Colon (tissue), 2 donors: ENCODE data around the gene MTRFR.
"Not testable (repeated sequence)": the region's sequence is repeated elsewhere in the genome, so short reads cannot be mapped to it uniquely, and the experiment has no call there.

Source experiments
- FAIRE-seq: peaks from 2 replicates; lab custom pipeline; 2012; peaks lifted over from hg19 to GRCh38; lab: Jason Lieb, UNC
- donor health status: control.
- donor health status: control.

MTRFR gene

DNA sequence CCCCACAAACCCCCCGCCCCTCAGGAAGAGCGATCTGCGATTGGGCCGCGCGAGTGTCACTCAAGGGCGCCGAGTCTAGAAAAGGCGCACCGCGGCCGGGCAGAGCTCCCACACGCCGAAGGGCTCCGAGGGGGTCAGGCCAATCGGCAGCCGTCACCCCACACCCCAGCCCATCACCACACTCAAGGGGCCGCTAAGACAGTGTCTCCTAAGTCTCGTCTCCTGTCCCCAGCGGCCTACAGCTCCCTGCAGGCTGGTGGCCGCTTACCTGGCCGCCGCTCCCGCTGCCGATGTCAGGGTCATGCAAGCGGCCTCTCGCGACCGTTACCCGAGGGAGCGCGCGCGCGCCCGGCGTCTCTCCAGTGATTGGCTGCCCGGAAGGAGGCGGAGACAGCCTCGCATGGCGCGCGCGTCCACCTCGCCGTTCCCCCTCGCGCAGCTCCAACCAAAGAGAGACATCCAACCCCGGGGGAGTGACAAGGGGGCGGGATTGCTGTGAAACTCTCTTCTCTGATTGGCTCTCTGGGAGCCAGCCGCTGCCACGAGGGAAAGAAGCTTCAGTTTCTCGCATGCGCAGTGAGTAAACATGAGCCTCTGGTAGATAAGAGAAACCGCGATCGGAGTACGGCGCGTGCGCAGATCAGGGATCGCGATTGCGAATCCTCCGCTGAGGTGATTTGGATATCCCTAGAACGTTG, at the start of gene MTRFR, which contains the start of gene MPHOSPH9:
MTRFR (plus strand) TSS at position 630 of the 698 bp plus-strand sequence. CDS start 20,239 bp downstream, outside the sequence.
MPHOSPH9 (minus strand) TSS at position 335 of the 698 bp plus-strand sequence. CDS start 2,777 bp downstream, outside the sequence.
- no peak for FAIRE-seq

DNA sequence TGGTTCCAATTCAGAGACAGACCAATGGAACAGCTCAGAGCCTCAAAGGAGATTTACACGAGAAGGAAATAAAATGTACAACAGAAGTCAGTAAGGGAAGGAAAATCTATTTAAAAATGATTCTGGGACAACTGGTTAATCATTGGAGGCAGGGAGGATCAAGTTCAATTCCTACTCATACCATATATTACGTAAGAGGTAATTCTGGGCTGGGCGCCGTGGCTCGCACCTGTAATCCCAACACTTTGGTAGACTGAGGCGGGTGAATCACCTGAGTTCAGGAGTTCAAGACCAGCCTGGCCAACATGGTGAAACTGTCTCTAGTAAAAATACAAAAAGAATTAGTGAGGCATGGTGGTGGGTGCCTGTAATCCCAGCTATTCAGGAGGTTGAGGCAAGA, 45.6 kb upstream of the MTRFR start:
- no peak for FAIRE-seq

DNA sequence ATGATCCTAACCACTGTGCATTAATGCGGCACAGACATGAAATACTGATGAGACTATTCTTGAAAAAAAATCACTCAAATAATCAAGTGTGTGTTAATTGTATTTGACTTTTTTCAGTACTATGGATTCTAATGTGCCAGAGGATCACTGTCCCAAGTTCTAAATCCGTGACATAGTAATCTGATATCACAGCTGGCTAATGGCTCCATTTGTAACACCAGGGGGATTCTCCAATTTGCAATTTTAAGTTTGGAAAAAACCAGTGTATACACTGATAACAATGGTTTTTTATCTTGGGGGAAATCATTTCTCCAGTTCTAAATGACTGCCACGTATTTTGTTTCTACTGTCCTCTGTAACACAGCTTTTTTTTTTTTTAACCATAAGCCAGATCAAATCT, 33.3 kb upstream of the MTRFR start:
- FAIRE-seq, result no peak

DNA sequence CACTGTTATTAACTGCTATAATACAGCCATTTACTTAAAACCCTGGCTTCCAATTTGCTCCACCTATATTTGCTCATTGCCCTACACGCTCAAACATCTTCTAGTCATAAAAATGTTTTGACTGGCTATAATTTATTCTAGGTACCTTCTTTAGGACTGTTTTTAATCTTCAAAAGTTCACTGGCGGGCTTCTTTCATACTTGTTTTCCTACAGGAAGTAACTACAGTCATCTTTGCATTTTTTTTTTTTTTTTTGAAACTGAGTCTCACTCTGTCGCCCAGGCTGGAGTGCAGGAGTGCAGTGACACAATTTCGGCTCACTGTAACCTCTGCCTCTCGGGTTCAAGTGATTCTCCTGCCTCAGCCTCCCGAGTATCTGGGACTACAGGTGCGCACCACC, 32.8 kb upstream of the MTRFR start:
- no peak for FAIRE-seq

DNA sequence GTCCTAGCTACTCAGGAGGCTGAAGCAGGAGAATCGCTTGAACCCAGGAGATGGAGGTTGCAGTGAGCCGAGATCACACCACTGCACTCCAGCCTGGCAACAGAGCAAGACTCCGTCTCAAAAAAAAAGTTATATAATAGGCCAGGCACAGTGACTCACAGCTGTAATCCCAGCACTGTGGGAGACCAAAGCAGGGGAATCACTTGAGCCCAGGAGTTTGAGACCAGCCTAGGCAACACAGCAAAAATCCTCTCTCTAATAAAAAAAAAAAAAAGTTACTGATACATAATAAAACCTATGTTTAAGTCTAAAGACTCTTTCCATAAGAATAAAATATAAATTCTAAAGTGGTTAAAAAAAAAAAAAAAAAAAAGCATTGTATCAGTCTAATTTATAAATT, 26.4 kb upstream of the MTRFR start:
- not testable (repeated sequence) for FAIRE-seq

DNA sequence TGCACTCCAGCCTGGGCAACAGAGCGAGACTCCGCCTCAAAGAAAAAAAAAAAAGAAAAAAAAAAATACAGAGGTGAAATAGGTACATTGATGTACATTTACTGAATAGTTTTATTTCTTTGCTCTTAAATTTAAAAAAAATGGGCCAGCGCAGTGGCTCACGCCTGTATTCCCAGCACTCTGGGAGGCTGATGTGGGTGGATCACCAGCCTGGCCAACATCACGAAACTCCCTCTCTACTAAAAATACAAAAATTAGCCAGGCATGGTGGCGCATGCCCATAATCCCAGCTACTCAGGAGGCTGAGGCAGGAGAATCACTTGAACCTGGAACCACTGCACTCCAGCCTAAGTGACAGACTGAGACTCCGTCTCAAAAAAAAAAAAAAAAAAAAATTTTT, 25.4 kb upstream of the MTRFR start:
- FAIRE-seq, result not testable (repeated sequence)

DNA sequence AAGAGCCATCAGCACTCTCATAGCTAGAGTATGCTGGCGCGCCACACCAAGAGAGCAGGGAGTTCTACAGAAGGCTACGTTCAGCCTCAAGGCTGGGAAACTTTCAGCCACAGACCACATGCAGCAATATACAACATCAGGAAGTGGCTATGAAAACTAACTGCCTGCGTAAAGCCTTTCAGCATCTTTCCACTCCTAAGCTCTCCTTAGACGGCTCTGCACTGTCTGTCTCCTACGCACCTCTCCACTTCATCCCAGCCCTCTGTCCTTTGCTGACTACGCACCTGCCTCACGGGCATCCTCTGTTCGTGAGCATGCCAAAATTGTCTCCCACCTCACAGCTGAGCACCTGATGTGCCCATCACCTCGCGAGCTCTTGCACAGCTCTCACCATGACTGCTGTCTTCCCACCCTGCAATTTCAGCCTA, 10.0 kb upstream of the MTRFR start:
- FAIRE-seq, result no peak

DNA sequence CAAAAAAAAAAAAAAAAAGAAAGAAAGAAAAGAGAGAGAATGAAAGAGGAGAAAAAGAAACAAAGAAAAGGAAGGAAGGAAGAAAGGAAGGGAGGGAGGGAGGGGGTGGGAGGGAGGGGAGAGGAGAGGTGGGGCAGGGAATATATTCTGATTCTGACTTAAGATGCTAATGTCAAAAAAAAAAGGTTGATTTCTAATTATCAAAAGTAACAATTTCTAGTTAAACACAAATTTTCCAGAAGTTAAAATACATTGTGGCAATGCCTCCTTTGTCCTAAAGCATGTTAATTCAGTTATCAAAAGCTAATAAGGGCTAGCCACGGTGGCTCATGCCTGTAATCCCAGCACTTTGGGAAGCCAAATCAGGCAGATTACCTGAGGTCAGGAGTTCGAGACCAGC, 7.8 kb upstream of the MTRFR start:
- FAIRE-seq, result no peak

DNA sequence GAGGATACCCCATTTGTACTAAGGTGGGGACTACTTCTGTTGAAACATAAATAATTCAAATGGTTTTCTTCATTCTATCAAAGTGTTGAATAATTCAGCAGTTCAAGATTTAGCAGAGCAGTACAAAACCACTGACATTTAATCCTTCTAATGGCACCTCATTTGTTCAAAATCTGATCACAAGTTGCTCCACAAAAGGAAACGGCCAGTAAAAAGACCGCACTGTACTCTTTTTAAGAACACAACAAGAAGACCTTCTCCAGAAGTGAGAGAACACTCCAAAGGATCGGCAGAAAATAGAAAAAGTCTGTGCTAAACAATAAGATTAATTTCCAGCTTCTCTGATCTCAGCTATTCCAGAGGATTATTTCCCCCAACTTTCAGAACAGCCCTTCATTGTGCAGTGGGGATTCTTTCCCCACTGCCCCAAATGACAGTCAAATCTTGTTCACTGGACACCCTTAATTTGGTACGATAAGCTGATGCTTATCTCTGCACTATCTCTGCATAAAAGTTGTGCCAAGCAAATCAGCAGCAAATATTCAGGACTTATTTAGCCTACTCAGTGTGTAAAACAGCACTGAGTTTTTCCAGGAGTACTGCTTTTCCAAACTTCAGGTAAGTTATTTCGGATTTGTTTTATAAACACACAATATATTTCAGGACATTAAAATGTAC, 5.5 kb upstream of the MTRFR start:
- no peak for FAIRE-seq

DNA sequence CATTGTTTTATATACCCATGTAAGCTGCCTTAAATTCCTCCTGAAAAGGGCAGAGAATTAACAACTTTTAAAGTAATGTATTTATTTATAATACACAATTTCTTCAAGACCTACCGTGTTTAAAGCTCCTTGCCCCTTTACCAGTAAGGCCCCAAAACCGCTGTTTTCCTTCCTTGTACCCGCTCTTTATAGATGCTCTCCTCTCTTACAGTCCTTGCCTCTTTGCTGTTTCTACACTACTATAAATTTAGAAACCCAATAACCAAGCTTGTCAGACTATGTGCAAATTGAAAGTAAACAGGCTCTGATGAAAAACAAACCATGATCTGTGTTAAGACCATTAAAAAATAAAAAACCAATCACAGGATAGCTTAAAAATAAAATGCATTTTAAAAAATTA, 4.2 kb upstream of the MTRFR start:
- no peak for FAIRE-seq

DNA sequence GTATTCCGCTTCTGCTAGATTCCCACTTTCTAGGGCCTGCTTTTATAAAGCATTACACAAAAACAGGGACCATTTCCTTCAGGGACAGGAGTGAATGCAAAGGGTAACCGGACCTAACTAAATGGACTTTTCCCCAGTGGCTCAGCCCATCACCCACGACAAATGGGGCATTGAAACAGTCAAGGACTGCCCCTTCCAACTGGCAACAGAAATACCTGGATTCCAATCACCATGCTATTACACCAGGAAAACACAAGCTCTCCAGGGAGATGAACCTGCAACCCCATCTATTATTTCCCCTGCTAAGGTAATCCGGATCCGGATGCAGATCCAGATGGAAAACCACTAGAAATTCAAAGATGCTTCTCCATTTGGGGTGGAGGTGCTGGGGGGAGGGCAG, 1.3 kb upstream of the MTRFR start:
- no peak for FAIRE-seq

DNA sequence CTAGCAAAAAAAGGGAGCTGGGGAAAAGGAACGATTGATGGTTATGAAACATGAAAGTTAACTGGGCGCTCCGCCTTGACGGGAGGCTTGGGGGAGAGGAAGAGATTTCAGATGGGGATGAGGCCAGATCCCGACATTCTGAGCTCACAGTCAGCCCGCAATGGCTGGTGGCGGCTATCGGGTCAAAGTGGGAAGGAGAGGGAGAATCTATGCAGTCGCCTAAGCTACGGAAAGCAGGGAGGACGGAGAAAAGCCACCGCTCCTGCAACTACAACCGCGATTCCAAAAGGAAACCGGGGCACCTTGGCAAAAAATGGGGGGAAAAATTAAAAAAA, 797 bp upstream of the MTRFR start:
- no peak for FAIRE-seq

DNA sequence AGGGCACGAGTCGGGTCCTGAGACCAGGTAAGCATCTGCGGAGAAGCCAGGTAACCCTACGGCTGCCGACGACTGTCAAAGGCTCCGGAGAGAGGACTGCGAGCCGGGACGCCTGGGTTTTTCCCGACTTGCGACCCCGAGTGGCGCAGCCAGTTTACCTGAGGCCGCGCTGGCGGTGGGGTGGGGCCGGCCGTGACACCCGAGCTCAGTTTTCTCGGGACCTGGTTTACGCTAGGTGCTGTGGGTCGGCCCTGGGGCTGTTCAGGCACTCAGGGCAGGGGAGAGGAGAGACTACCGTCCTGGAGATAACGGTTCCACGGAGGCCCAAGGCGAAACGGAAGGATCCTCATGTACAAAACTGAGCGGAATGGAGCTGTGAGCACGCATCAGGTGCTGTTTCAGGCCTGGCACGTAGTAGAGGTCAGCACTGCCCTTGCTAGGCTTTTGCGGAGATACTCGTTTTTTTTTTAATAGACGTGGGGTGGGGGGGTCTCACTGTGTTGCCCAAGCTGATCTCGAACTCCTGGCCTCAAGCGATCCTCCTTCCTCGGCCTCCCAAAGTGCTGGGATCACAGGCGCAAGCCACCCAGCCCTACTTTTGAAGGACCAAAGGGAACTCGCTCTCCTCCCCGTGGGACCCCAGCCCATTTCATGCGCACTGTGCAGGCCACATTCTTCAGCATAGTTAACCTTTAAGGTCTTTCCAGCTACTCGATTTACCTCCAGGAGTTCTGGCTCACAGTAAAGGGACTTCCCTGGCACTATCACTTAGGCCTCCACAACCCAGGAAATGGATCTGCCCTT, 471 bp downstream of the MTRFR start:
- no peak for FAIRE-seq

DNA sequence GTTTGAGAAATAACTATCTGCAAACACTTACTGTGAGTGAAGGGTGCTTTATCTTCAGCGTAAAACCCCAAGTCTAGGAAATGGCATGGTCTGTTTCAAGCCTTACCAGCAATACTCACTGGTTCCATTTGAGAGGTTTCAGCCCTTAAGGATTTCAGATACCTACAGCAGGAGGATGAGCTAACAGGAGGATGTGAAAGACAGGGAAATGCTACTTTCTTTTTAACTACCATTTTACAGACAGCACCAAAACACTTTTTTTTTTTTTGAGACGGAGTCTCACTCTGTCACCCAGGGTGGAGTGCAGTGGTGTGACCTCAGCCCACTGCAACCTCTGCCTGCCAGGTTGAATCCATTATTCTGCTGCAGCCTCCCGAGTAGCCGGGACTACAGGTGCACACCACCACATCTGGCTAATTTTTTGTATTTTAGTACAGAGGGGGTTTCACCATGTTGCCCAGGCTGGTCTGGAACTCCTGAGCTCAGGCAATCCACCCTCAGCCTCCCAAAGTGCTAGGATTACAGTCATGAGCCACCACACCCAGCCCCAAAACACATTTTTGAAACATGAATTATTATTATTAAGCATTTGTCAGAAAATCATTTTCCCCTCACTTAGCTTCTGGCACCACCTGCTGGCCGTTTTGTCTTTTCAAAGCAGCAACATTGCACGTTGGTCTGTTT, 4.6 kb downstream of the MTRFR start:
- FAIRE-seq, result no peak

DNA sequence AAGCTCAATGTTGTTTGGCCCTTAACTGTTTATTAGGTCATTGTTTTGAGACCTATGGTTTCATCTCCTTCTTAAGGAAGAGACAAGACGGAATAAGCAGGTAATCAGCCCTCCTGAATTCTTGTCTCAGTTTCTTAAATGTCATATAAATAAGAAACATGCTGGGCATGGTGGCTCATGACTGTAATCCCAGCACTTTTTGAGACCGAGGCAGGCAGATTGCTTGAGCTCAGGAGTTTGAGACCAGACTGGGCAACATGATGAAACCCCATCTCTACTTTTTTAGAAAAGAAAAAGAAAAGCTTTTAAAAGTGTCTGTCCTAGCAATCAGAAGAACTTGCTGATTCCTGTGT, 5.1 kb downstream of the MTRFR start:
- FAIRE-seq, result no peak

DNA sequence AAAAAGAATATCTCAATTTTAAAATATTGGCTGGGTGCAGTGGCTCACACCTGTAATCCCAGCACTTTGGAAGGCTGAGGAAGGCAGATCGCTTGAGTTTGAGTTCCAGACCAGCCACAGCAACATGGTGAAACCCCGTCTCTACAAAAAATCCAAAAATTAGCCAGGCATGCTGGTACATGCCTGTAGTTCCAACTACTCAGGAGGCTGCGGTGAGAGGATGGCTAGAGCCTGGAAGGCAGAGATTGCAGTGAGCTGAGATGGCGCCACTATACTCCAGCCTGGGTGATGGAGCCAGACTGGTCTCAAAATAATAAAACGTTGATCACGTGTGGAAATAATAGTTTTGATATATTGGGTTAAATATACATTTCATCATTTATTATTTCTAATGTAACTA, 5.7 kb downstream of the MTRFR start:
- no peak for FAIRE-seq

DNA sequence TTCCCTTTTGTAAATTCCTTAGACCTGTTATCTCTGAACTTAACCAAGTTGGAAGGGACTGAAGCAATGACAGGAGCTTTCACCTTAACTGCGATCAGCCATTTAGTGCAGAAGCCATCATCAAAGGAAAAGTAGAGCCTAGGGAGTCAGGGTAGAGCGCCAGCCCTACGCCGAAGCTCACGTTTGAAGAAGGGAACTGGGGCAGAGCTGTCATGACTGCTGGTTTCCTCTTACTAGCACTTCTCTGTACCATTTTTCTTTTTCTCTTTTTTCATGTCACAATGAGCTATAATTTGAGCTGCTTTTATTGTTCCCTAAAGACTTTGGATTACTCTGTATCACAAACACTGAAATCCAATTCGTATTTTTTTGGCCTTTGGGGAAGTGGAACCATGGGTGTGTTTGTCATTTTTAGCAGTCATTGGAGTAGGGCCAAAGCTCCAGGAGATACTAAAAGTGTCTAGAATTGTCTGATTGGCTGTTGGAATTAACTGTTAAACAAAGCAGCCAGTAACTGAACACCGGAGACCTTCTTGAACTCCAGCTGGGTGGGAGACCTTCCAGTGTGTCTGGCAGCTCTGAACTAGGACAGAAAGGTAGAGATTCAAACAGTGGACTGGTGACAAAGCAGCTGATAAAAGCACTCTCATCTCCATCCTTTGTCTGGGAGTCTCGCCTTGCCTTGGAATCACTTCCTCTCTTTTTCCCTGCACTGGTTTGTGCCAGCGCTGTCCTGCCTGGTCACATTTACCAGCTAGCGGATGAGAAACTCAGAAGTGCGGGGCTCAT, 9.1 kb downstream of the MTRFR start:
- no peak for FAIRE-seq

DNA sequence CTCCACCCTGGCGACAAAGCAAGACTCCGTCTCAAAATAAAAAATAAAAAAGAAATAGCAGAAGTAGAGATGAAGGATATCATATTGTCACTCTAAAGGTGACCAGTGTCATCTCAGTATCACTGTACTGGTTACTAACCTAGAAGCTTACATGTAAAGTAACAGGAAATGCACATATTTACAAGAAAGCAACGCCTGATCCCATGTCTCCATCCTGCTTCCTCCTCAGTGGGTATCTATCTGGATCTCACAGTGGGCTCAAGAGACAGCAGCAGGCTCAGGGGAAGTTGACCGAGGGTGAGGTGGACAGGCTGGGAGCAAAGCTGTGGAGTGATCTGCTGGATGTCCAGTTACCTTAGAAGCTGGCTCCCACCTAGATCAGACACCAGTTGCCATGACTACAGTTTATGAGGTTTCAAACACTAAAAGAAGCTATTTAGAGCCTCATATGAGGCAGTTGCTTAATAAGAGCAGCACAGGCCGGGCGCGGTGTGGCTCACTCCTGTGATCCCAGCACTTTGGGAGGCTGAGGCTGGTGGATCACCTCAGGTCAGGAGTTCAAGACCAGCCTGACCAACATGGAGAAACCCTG, 10.5 kb downstream of the MTRFR start:
- FAIRE-seq, result no peak

DNA sequence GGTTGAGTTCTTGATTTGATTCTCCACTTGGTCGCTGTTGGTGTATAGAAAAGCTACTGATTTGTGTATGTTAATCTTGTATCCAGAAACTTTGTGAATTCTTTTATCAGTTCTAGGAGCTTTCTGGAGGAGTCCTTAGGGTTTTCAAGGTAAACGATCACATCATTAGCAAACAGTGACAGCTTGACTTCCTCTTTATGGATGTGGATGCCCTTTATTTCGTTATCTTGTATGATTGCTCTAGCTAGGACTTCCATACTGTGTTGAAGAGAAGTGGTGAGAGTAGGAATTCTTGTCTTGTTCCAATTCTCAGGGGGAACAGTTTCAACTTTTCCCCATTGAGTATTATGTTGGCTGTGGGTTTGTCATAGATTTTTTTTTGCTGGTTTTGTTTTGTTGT, 12.4 kb downstream of the MTRFR start:
- no peak for FAIRE-seq

DNA sequence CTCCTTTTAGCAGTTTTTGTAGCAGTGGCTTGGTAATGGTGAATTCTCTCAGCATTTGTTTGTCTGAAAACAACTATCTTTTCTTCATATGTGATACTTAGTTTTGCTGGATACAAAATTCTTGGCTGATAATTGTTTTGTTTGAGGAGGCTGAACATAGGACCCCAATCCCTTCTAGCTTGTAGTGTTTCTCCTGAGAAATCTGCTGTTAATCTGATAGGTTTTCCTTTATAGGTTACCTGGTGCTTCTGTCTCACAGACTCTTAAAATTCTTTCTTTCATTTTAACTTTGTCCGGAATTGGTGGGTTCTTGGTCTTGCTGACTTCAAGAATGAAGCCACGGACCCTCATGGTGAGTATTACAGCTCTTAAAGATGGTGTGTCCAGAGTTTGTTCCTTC, 14.9 kb downstream of the MTRFR start:
- FAIRE-seq, result not testable (repeated sequence)

DNA sequence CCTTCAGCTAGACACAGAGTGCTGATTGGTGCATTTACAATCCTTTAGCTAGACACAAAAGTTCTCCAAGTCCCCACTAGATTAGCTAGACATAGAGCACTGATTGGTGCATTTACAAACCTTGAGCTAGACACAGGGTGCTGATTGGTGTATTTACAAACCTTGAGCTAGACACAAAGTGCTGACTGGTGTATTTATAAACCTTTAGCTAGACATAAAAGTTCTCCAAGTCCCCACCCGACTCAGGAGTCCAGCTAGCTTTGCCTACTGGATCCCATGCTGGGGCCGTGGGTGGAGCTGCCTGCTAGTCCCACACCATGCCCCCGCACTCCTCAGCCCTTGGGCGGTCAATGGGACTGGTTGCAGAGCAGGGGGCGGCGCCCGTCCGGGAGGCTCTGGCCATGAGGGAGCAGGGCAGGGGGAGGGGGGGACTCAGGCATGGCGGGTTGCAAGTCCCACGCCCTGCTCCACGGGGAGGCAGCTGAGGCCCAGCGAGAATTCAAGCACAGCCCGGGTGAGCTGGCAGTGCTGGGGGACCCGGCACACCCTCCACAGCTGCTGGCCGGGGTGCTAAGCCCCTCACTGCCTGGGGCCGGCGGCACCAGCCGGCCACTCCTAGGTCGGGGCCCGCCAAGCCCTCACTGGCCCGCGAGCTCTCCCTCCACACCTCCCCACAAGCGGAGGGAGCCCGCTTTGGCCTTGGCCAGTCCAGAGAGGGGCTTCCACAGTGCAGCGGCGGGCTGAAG, 15.9 kb downstream of the MTRFR start:
- not testable (repeated sequence) for FAIRE-seq
